T-helper 1 cell treated with Interleukin-12 subunit alpha and Interleukin-12 subunit beta and Interleukin-4 antibody, amounts not matched to agents 30 ng/mL and 1 ng/mL, for 36 hours (primary cell): ENCODE results near the gene CRELD2. TPM values are rescaled to one million over a fixed set of nuclear protein-coding genes. Genes with fewer than 3 reads are reported as not detected.

Source experiments
- intact Hi-C: fragments of 100-400 bp; cut with micrococcal nuclease; formaldehyde crosslinking; loops from one replicate; pipeline ENCODE4 v1.15.1; 2024
- total RNA-seq: library from RNA; stranded (reverse); gene quantifications from 2 replicates; pipeline ENCODE4 v1.2.3, GENCODE V29; 2022

The CRELD2 gene
- total RNA-seq, 1 donor from 2014 or later = 97.2 TPM

- intact Hi-C loops = no loop called here
Measured at GRCh38 chr22:49887064-49887451, 31.4 kb upstream of the CRELD2 start.

GRCh38 chr22:49887702-49888101, 30.7 kb upstream of the CRELD2 start:
- intact Hi-C loops = no loop called here

- intact Hi-C loops = no loop called here
Measured at GRCh38 chr22:49889071-49889470, 29.4 kb upstream of the CRELD2 start.

GRCh38 chr22:49892226-49892899, 26.1 kb upstream of the CRELD2 start:
- intact Hi-C loops = no loop called here

- intact Hi-C loops = no loop called here
Measured at GRCh38 chr22:49893025-49893424, 25.4 kb upstream of the CRELD2 start.

GRCh38 chr22:49894322-49895054, 23.9 kb upstream of the CRELD2 start:
- intact Hi-C loops = no loop called here

- intact Hi-C loops = no loop called here
Measured at GRCh38 chr22:49896201-49896600, 22.2 kb upstream of the CRELD2 start.

- intact Hi-C loops = no loop called here
Measured at GRCh38 chr22:49897015-49897684, 21.3 kb upstream of the CRELD2 start.

- intact Hi-C loops = no loop called here
Measured at GRCh38 chr22:49899530-49899929, 18.9 kb upstream of the CRELD2 start.

- intact Hi-C loops = no loop called here
Measured at GRCh38 chr22:49900441-49901230, 17.8 kb upstream of the CRELD2 start.

GRCh38 chr22:49901457-49901856, 17.0 kb upstream of the CRELD2 start:
- intact Hi-C loops = no loop called here

GRCh38 chr22:49903322-49904039, 15.0 kb upstream of the CRELD2 start:
- intact Hi-C loops = no loop called here

- intact Hi-C loops = no loop called here
Measured at GRCh38 chr22:49904040-49904369, 14.4 kb upstream of the CRELD2 start.

- intact Hi-C loops = no loop called here
Measured at GRCh38 chr22:49905465-49905864, 13.0 kb upstream of the CRELD2 start.

- intact Hi-C loops = no loop called here
Measured at GRCh38 chr22:49906071-49906798, 12.2 kb upstream of the CRELD2 start.

GRCh38 chr22:49906799-49907290, 11.6 kb upstream of the CRELD2 start:
- intact Hi-C loops = no loop called here

- intact Hi-C loops = no loop called here
Measured at GRCh38 chr22:49907807-49908206, 10.6 kb upstream of the CRELD2 start.

- intact Hi-C loops = no loop called here
Measured at GRCh38 chr22:49909476-49910205, 8.8 kb upstream of the CRELD2 start.
